HEK293 (cell line): ENCODE measurements around the gene ZBTB37.
"Not testable (repeated sequence)": the region's sequence is repeated elsewhere in the genome, so short reads cannot be mapped to it uniquely, and the experiment has no call there.

ENCODE experiments used
- CTCF ChIA-PET: fragments of 350-600 bp; formaldehyde crosslinking; extraction: SDS; loops from one replicate; lab custom pipeline; 2021; ENCODE audit warnings: antibody characterized with exemption; lab: Yijun Ruan, JAX
- POLR2A ChIA-PET: fragments of 300-600 bp; formaldehyde crosslinking; extraction: SDS; loops from one replicate; lab custom pipeline; 2020; ENCODE audit warnings: antibody characterized with exemption, inconsistent platforms; lab: Yijun Ruan, JAX
- H3K27ac ChIP-seq: fragments of 200-500 bp; sonication (Bioruptor generic); 2 replicates; pipeline ENCODE4 v1.5.1; 2014; ENCODE audit warnings: low read depth, low read length, control low read depth, inconsistent platforms; ENCODE audit errors: extremely low read depth
- H3K36me3 ChIP-seq, 2 experiments: fragments of 200-500 bp in 1 of 2; sonication (Bioruptor generic) in 1 of 2; 1 replicate in 1 of 2; 2 replicates in 1 of 2; pipeline ENCODE4 v1.5.1; 2014 to 2017; ENCODE audit warnings: inconsistent platforms in 2 of 2, low read length in 2 of 2; ENCODE audit not compliant: control insufficient read depth in 2 of 2, insufficient read depth in 1 of 2
- H3K4me1 ChIP-seq: fragments of 200-500 bp; sonication (Bioruptor generic); 2 replicates; pipeline ENCODE4 v1.5.1; 2014; ENCODE audit warnings: mild to moderate bottlenecking, low read length, inconsistent platforms; ENCODE audit not compliant: control insufficient read depth, insufficient read depth
- H3K4me3 ChIP-seq: 2 replicates; pipeline ENCODE4 v1.5.1; 2011; ENCODE audit warnings: low read depth, mild to moderate bottlenecking, control low read depth, low read length, moderate library complexity
- H3K9me3 ChIP-seq: fragments of 200-500 bp; sonication (Bioruptor generic); 2 replicates; pipeline ENCODE4 v1.5.1; 2014; ENCODE audit warnings: low read depth, low read length, inconsistent platforms; ENCODE audit not compliant: control insufficient read depth, insufficient read depth
- KLF16 ChIP-seq: fragments of 450-650 bp; formaldehyde crosslinking; IDR thresholded peaks from 2 replicates; pipeline ENCODE4 v1.5.1; 2017; ENCODE audit warnings: missing biosample characterization, missing genetic modification characterization
- MYNN ChIP-seq: fragments of 450-650 bp; formaldehyde crosslinking; IDR thresholded peaks from 2 replicates; pipeline ENCODE4 v1.5.1; 2016; ENCODE audit warnings: missing biosample characterization, missing genetic modification characterization, borderline replicate concordance
- WT1 ChIP-seq: fragments of 450-650 bp; formaldehyde crosslinking; IDR thresholded peaks from 2 replicates; pipeline ENCODE4 v1.5.1; 2016; ENCODE audit warnings: missing biosample characterization, missing genetic modification characterization
- ZFHX2 ChIP-seq: fragments of 450-650 bp; formaldehyde crosslinking; conservative IDR thresholded peaks from 2 replicates; pipeline ENCODE4 v1.5.1; 2016; ENCODE audit warnings: missing biosample characterization, missing genetic modification characterization
- ZFP69B ChIP-seq: fragments of 450-650 bp; formaldehyde crosslinking; IDR thresholded peaks from 2 replicates; pipeline ENCODE4 v1.5.1; 2016; ENCODE audit warnings: missing biosample characterization, missing genetic modification characterization
- ZNF121 ChIP-seq: fragments of 450-650 bp; formaldehyde crosslinking; IDR thresholded peaks from 2 replicates; pipeline ENCODE4 v1.5.1; 2016; ENCODE audit warnings: missing biosample characterization, missing genetic modification characterization
- ZNF2 ChIP-seq: fragments of 450-650 bp; formaldehyde crosslinking; IDR thresholded peaks from 2 replicates; pipeline ENCODE4 v1.5.1; 2016; ENCODE audit warnings: missing biosample characterization, missing genetic modification characterization
- ZNF292 ChIP-seq: fragments of 450-650 bp; formaldehyde crosslinking; IDR thresholded peaks from 2 replicates; pipeline ENCODE4 v1.5.1; 2016; ENCODE audit warnings: low read depth, missing biosample characterization, missing genetic modification characterization, borderline replicate concordance
- ZNF529 ChIP-seq: fragments of 450-650 bp; formaldehyde crosslinking; IDR thresholded peaks from 2 replicates; pipeline ENCODE4 v1.5.1; 2017; ENCODE audit warnings: missing genetic modification characterization, missing biosample characterization; ENCODE audit not compliant: insufficient replicate concordance
- ZNF623 ChIP-seq: fragments of 450-650 bp; formaldehyde crosslinking; IDR thresholded peaks from 2 replicates; pipeline ENCODE4 v1.5.1; 2016; ENCODE audit warnings: missing biosample characterization, missing genetic modification characterization
- ZNF768 ChIP-seq: fragments of 450-650 bp; formaldehyde crosslinking; IDR thresholded peaks from 2 replicates; pipeline ENCODE4 v1.5.1; 2018; ENCODE audit warnings: missing biosample characterization, mild to moderate bottlenecking, missing genetic modification characterization
- TF ChIP-seq, protein P1 (sequence below): fragments of 450-650 bp; formaldehyde crosslinking; IDR thresholded peaks from 2 replicates; pipeline ENCODE4 v1.5.1; 2016; ENCODE audit warnings: missing biosample characterization, missing genetic modification characterization, low read depth
- TF ChIP-seq, protein P2 (sequence below): fragments of 450-650 bp; formaldehyde crosslinking; IDR thresholded peaks from 2 replicates; pipeline ENCODE4 v1.5.1; 2016; ENCODE audit warnings: missing biosample characterization, missing genetic modification characterization, borderline replicate concordance
- TF ChIP-seq, protein P3 (sequence below): fragments of 450-650 bp; formaldehyde crosslinking; IDR thresholded peaks from 2 replicates; pipeline ENCODE4 v1.5.1; 2016; ENCODE audit warnings: missing biosample characterization, missing genetic modification characterization
- TF ChIP-seq, protein P4 (sequence below): fragments of 450-650 bp; formaldehyde crosslinking; IDR thresholded peaks from 2 replicates; pipeline ENCODE4 v1.5.1; 2016; ENCODE audit warnings: missing biosample characterization, missing genetic modification characterization

The ZBTB37 gene

DNA sequence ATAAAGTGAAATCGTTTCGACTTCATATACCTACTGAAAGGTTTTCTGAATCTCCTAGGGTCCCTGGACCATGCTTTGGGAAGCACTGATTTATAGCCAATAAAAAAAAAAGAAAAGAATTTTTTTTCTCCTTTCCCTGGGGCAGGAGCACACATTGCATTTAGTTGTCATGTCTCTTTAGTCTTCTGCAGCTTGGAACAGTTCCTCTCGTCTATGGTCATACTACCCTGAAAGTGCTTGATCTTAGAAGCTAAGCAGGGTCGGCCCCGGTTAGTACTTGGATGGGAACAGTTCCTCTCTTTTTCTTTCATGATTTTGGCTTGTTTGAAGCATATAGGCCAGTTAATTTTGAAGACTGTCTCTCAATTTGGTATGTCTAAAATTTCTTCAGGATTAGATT, 52.7 kb downstream of the ZBTB37 start:
- ChIA-PET POLR2A (no interaction called here), CTCF (interaction anchor here (0.7 to 0.8 kb wide), 2 partner anchors 9 to 297 kb away, joined by 3 to 6 read pairs; no protein-coding TSS in a partner anchor)
- no peaks in the 10 kb centered on the region for H3K9me3 ChIP-seq
- no peaks in the 10 kb centered on the region for H3K4me1 ChIP-seq
- no peak overlapping the region for H3K27ac ChIP-seq
- H3K4me3 ChIP-seq: no peak overlapping the region
- TF ChIP-seq WT1 (tag by site-specific recombination): no peak
- TF ChIP-seq, protein P1, sequence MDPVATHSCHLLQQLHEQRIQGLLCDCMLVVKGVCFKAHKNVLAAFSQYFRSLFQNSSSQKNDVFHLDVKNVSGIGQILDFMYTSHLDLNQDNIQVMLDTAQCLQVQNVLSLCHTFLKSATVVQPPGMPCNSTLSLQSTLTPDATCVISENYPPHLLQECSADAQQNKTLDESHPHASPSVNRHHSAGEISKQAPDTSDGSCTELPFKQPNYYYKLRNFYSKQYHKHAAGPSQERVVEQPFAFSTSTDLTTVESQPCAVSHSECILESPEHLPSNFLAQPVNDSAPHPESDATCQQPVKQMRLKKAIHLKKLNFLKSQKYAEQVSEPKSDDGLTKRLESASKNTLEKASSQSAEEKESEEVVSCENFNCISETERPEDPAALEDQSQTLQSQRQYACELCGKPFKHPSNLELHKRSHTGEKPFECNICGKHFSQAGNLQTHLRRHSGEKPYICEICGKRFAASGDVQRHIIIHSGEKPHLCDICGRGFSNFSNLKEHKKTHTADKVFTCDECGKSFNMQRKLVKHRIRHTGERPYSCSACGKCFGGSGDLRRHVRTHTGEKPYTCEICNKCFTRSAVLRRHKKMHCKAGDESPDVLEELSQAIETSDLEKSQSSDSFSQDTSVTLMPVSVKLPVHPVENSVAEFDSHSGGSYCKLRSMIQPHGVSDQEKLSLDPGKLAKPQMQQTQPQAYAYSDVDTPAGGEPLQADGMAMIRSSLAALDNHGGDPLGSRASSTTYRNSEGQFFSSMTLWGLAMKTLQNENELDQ (tag by site-specific recombination): no peak
- TF ChIP-seq ZNF623 (tag by site-specific recombination): no peak
- TF ChIP-seq, protein P2, sequence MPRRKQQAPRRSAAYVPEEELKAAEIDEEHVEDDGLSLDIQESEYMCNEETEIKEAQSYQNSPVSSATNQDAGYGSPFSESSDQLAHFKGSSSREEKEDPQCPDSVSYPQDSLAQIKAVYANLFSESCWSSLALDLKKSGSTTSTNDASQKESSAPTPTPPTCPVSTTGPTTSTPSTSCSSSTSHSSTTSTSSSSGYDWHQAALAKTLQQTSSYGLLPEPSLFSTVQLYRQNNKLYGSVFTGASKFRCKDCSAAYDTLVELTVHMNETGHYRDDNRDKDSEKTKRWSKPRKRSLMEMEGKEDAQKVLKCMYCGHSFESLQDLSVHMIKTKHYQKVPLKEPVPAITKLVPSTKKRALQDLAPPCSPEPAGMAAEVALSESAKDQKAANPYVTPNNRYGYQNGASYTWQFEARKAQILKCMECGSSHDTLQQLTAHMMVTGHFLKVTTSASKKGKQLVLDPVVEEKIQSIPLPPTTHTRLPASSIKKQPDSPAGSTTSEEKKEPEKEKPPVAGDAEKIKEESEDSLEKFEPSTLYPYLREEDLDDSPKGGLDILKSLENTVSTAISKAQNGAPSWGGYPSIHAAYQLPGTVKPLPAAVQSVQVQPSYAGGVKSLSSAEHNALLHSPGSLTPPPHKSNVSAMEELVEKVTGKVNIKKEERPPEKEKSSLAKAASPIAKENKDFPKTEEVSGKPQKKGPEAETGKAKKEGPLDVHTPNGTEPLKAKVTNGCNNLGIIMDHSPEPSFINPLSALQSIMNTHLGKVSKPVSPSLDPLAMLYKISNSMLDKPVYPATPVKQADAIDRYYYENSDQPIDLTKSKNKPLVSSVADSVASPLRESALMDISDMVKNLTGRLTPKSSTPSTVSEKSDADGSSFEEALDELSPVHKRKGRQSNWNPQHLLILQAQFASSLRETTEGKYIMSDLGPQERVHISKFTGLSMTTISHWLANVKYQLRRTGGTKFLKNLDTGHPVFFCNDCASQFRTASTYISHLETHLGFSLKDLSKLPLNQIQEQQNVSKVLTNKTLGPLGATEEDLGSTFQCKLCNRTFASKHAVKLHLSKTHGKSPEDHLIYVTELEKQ (tag by site-specific recombination): no peak
- no peaks in the 10 kb centered on the region for H3K36me3 ChIP-seq

DNA sequence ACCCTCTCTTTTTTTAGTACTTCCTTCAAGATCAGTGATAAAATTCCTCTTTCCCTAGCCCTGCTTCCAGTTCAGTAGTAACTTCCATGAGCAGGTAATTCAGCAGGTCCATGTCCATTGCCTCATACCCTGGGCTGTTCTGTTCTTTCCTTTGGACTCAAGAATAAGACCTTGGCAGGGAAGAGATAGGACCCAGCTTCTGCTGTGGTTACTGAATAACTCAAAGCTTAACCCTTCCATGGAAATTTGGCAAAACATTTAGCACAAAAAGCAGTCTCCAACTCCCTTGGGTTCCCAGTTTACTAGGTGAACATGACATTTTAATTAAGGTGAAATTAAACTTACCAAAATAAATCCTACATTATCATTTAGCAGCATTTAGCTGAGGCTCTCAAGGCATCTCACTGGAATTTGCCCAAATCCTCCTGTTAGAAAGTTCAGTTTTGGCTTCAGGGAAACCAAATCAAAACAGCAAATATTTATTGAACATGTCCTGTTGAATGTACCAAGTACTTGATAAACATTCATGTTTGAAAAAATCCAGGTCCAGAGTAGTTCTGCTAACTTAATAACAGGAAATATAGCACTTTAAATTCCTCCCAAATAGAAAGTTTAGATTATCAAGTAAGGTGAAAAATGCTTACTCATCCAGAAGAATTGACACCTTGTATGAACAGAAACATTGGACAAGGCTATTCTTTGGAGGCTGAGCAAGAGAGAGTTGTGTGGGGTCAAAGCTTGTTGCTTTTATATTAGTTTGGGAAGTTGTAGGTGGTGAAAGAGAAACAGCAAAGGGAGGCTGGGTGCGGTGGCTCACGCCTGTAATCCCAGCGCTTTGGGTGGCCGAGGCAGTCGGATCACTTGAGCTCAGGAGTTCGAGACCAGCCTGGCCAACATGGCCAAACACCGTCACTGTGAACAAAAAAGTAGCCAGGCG, 57.4 kb downstream of the ZBTB37 start:
- POLR2A ChIA-PET: no interaction called here
- H3K27ac ChIP-seq: no peak overlapping the region
- no peak for TF ChIP-seq MYNN
- TF ChIP-seq ZFP69B (tag by site-specific recombination): no peak
- TF ChIP-seq ZNF768 (tag by site-specific recombination): no peak
- CTCF ChIA-PET: interaction anchor here (0.6 kb wide), 1 partner anchor 13 kb away, joined by 3 read pairs; no protein-coding TSS in a partner anchor
- H3K9me3 ChIP-seq: no peaks in the 10 kb centered on the region
- no peak overlapping the region for H3K4me3 ChIP-seq
- H3K36me3 ChIP-seq: no peaks in the 10 kb centered on the region
- no peaks in the 10 kb centered on the region for H3K4me1 ChIP-seq

DNA sequence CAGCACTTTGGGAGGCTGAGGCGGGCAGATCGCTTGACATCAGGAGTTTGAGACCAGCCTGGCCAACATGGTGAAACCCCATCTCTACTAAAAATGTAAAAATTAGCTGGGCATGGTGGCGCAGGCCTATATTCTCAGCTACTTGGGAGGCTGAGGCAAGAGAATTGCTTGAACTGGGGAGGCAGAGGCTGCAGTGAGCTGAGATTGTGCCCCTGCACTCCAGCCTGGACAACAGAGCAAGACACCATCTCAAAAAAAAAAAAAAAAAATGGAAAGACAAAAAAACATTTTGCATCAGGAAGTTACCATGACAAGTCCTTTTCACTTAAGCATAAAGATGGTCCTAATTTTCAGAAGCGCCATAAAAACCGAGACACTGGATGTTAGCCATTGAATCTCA, 62.4 kb downstream of the ZBTB37 start:
- H3K4me1 ChIP-seq, H3K9me3 ChIP-seq, CTCF ChIA-PET, H3K27ac ChIP-seq, H3K4me3 ChIP-seq, POLR2A ChIA-PET: not testable (repeated sequence)
- peaks cover 0 to 21% of the 10 kb centered on the region in 2 experiments; a peak in 1 of 3 replicates for H3K36me3 ChIP-seq
- 0 out of 2 replicates have a peak, but pooled peaks have one; percentile 15 for TF ChIP-seq ZNF121 (tag by site-specific recombination)

DNA sequence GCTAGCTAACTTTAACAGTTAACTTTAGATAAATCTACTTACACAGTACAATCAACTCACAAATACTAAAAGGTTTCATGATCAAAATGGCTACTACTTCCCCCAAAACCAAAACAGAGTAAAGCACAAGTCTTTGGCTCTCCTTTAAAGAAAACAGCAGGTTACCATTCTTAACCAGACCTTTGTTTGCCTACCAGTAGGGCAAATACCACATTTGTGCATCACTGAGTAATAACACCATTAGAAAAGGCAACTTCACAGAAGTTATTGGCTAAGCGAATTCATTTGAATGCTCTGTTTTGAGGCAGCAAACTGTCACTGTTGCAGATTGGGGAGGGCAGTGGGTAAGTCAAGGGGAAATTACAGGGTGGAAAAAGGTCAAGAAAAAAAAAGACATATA, 66.3 kb downstream of the ZBTB37 start:
- Histone ChIP-seq H3K4me3 (no peak overlapping the region), H3K4me1 (no peaks in the 10 kb centered on the region), H3K9me3 (no peaks in the 10 kb centered on the region), H3K27ac (no peak overlapping the region), H3K36me3 (peaks cover 29 to 48% of the 10 kb centered on the region in 2 experiments)
- ChIA-PET CTCF (interaction anchor here (1.2 kb wide), 1 partner anchor 74 kb away, joined by 3 read pairs; no protein-coding TSS in a partner anchor), POLR2A (no interaction called here)
- TF ChIP-seq, protein P3, sequence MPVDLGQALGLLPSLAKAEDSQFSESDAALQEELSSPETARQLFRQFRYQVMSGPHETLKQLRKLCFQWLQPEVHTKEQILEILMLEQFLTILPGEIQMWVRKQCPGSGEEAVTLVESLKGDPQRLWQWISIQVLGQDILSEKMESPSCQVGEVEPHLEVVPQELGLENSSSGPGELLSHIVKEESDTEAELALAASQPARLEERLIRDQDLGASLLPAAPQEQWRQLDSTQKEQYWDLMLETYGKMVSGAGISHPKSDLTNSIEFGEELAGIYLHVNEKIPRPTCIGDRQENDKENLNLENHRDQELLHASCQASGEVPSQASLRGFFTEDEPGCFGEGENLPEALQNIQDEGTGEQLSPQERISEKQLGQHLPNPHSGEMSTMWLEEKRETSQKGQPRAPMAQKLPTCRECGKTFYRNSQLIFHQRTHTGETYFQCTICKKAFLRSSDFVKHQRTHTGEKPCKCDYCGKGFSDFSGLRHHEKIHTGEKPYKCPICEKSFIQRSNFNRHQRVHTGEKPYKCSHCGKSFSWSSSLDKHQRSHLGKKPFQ (tag by site-specific recombination): no peak
- TF ChIP-seq ZNF2 (tag by site-specific recombination) (no peak), ZNF529 (tag by site-specific recombination) (no peak), ZNF292 (tag by site-specific recombination) (no peak), ZFHX2 (tag by site-specific recombination) (no peak), KLF16 (no peak)
- TF ChIP-seq, protein P4, sequence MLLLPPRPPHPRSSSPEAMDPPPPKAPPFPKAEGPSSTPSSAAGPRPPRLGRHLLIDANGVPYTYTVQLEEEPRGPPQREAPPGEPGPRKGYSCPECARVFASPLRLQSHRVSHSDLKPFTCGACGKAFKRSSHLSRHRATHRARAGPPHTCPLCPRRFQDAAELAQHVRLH: no peak
